Progenitor cell of endocrine pancreas (in vitro differentiated cells): ENCODE data around the gene RASSF3. TPM values are rescaled to one million over a fixed set of nuclear protein-coding genes. Genes with fewer than 3 reads are reported as not detected.

Experiments
- DNase-seq: peaks from one replicate; pipeline ENCODE4 v3.0.0; 2021; ENCODE audit warnings: low spot score; ENCODE audit not compliant: unreplicated experiment
- H3K27ac Mint-ChIP-seq: 2 replicates; pipeline ENCODE4 v1.8.0; 2021; ENCODE audit warnings: mild to moderate bottlenecking, moderate library complexity, mixed read lengths
- H3K27me3 Mint-ChIP-seq: 2 replicates; pipeline ENCODE4 v1.8.0; 2021; ENCODE audit warnings: mixed read lengths
- H3K36me3 Mint-ChIP-seq: 2 replicates; pipeline ENCODE4 v1.8.0; 2022; ENCODE audit warnings: mixed read lengths; ENCODE audit not compliant: insufficient read depth
- H3K4me1 Mint-ChIP-seq: 2 replicates; pipeline ENCODE4 v1.8.0; 2021; ENCODE audit warnings: low read depth, mixed read lengths
- H3K4me3 Mint-ChIP-seq: 2 replicates; pipeline ENCODE4 v1.8.0; 2021; ENCODE audit warnings: low read depth, mild to moderate bottlenecking, moderate library complexity, mixed read lengths
- H3K9me3 Mint-ChIP-seq: 2 replicates; pipeline ENCODE4 v1.8.0; 2021; ENCODE audit warnings: low read depth, mixed read lengths
- CTCF ChIP-seq: fragments of 200-600 bp; sonication (generic); IDR thresholded peaks from one replicate; pipeline ENCODE4 v1.5.0; 2021; ENCODE audit warnings: antibody characterized with exemption, mild to moderate bottlenecking; ENCODE audit not compliant: unreplicated experiment
- total RNA-seq: library from RNA; stranded (reverse); gene quantifications from 2 replicates; pipeline ENCODE4 v1.2.1, GENCODE V29; 2021

RASSF3 gene
- total RNA-seq, 1 donor from 2014 or later, result 20.7 TPM

DNA sequence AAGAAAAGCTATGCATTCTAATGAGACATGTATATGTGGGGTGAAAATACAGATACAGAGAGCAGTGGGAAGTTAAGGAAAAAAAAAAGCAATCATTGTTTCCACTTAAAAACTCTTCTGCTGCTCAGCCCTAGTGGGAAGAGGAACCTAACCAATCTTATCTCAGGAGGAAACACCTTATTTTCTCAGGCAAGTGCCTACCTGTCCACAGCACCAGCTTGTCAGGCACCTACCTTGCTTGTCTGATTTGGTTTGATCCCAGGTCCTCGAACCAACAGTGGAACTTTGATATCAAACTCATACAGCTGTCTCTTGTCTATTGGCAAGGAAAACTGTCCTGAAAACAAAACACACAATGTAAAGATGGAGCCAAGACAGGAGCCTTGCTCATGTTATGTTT is 126.5 kb downstream of the RASSF3 start:
- Mint-ChIP-seq H3K27me3 (no peaks in the 10 kb centered on the region), H3K36me3 (peaks cover 39% of the 10 kb centered on the region), H3K27ac (no peak overlapping the region), H3K4me3 (no peak overlapping the region), H3K4me1 (peaks cover 4% of the 10 kb centered on the region), H3K9me3 (no peaks in the 10 kb centered on the region)
- DNase-seq, result no peak
- no peak for TF ChIP-seq CTCF

- H3K4me3 Mint-ChIP-seq, result no peak overlapping the region
- DNase-seq, result no peak
- peaks cover 4% of the 10 kb centered on the region for H3K4me1 Mint-ChIP-seq
- peaks cover 43% of the 10 kb centered on the region for H3K36me3 Mint-ChIP-seq
- no peaks in the 10 kb centered on the region for H3K9me3 Mint-ChIP-seq
- H3K27me3 Mint-ChIP-seq, result no peaks in the 10 kb centered on the region
- peak overlapping the region; percentile 77 for H3K27ac Mint-ChIP-seq
- TF ChIP-seq CTCF, result no peak
Observed at GRCh38 chr12:64737539-64737938, 127.2 kb downstream of the RASSF3 start.

- no peak for TF ChIP-seq CTCF
- DNase-seq, result no peak
- peaks cover 14% of the 10 kb centered on the region for H3K4me1 Mint-ChIP-seq
- H3K36me3 Mint-ChIP-seq, result peaks cover 46% of the 10 kb centered on the region
- no peak overlapping the region for H3K4me3 Mint-ChIP-seq
- no peaks in the 10 kb centered on the region for H3K27me3 Mint-ChIP-seq
- peak overlapping the region; percentile 23 for H3K27ac Mint-ChIP-seq
- no peaks in the 10 kb centered on the region for H3K9me3 Mint-ChIP-seq
Observed at GRCh38 chr12:64739778-64740177, 129.5 kb downstream of the RASSF3 start.

DNA sequence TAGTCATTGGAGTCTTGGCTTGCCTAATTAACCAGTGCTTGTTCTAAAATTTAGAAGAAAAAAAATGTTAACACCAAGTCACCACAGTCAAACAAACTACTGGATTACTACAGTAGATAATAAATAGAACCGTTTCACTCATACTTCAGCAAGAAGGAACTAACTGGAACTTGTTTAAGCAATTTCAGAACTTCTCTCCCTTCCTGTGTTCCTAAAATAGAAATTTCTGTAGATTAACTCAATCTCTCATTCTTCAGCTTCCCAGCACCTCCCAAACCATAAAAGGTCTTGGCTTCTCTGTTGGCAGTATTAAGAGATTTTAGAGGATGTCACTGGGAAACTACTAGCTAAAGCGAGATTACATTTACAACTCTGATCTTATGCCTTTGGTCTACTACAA is 130.4 kb downstream of the RASSF3 start:
- H3K4me3 Mint-ChIP-seq, result no peak overlapping the region
- peaks cover 19% of the 10 kb centered on the region for H3K4me1 Mint-ChIP-seq
- no peaks in the 10 kb centered on the region for H3K9me3 Mint-ChIP-seq
- H3K27ac Mint-ChIP-seq, result no peak overlapping the region
- H3K36me3 Mint-ChIP-seq, result peaks cover 49% of the 10 kb centered on the region
- DNase-seq, result no peak
- H3K27me3 Mint-ChIP-seq, result no peaks in the 10 kb centered on the region
- TF ChIP-seq CTCF, result no peak

GRCh38 chr12:64742416-64742815 is 132.1 kb downstream of the RASSF3 start:
- no peak overlapping the region for H3K27ac Mint-ChIP-seq
- DNase-seq, result no peak
- no peaks in the 10 kb centered on the region for H3K9me3 Mint-ChIP-seq
- no peak overlapping the region for H3K4me3 Mint-ChIP-seq
- peaks cover 16% of the 10 kb centered on the region for H3K4me1 Mint-ChIP-seq
- H3K36me3 Mint-ChIP-seq, result peaks cover 47% of the 10 kb centered on the region
- no peaks in the 10 kb centered on the region for H3K27me3 Mint-ChIP-seq
- no peak for TF ChIP-seq CTCF
